Cardiac muscle cell (in vitro differentiated cells and primary cell): ENCODE results near the gene ST8SIA4. TPM values are rescaled to one million over a fixed set of nuclear protein-coding genes. Genes with fewer than 3 reads are reported as not detected.

ENCODE experiments used
- DNase-seq, 2 donors: peaks; one replicate each; pipeline versions ENCODE4 v3.0.0 to v3.0.0-alpha.2; 2010 to 2017; ENCODE audit warnings: low read depth in 1 of 2, low spot score in 1 of 2
- H3K27ac ChIP-seq: fragments of 200-600 bp; sonication (generic); 2 replicates; pipeline ENCODE4 v1.5.1; 2016
- H3K27me3 ChIP-seq: fragments of 200-600 bp; sonication (generic); 2 replicates; pipeline ENCODE4 v1.6.0; 2016; ENCODE audit warnings: control low read depth
- H3K36me3 ChIP-seq: fragments of 200-600 bp; sonication (generic); 2 replicates; pipeline ENCODE4 v1.5.1; 2016; ENCODE audit warnings: control low read depth
- H3K4me1 ChIP-seq: fragments of 200-600 bp; sonication (generic); 2 replicates; pipeline ENCODE4 v1.8.1; 2017; ENCODE audit warnings: low read depth, mild to moderate bottlenecking, mixed run types
- H3K4me3 ChIP-seq: fragments of 200-600 bp; sonication (generic); 2 replicates; pipeline ENCODE4 v1.5.1; 2016; ENCODE audit warnings: mild to moderate bottlenecking
- H3K9me3 ChIP-seq: fragments of 200-600 bp; sonication (generic); 2 replicates; pipeline ENCODE4 v1.5.1; 2017; ENCODE audit warnings: low read depth, mild to moderate bottlenecking, control low read depth
- CTCF ChIP-seq: IDR thresholded peaks from 2 replicates; pipeline ENCODE4 v1.5.1; 2012; ENCODE audit warnings: low read depth, mild to moderate bottlenecking, low read length
- polyA plus RNA-seq: library from polyadenylated mRNA; unstranded; fragments of >200 nt; fragmentation: Nextera tagmentation; extraction: Ambion mirVana; gene quantifications from 2 replicates; pipeline ENCODE4 v1.2.1, GENCODE V29; 2016
- total RNA-seq: library from RNA; depleted of rRNA; stranded (reverse); fragments of >200 nt; gene quantifications from 2 replicates; pipeline ENCODE4 v1.2.3, GENCODE V29; 2016

Gene ST8SIA4
- total and polyA plus RNA-seq, 2 experiments from 2014 or later, result 0.02 to 0.06 TPM

- Histone ChIP-seq H3K36me3 (no peaks in the 10 kb centered on the region), H3K27ac (no peak overlapping the region), H3K9me3 (no peaks in the 10 kb centered on the region), H3K27me3 (peaks cover 71% of the 10 kb centered on the region), H3K4me3 (no peak overlapping the region), H3K4me1 (no peaks in the 10 kb centered on the region)
- no peak for TF ChIP-seq CTCF
- DNase-seq, result no peak
These were observed 3.4 kb downstream of the ST8SIA4 start for GRCh38 chr5:100899675-100900074.

GRCh38 chr5:100898504-100899346, 4.4 kb downstream of the ST8SIA4 start:
- TF ChIP-seq CTCF, result no peak
- no peaks in the 10 kb centered on the region for H3K36me3 ChIP-seq
- H3K27me3 ChIP-seq, result peaks cover 61% of the 10 kb centered on the region
- no peak for DNase-seq
- H3K27ac ChIP-seq, result no peak overlapping the region
- H3K4me3 ChIP-seq, result no peak overlapping the region
- H3K9me3 ChIP-seq, result no peaks in the 10 kb centered on the region
- no peaks in the 10 kb centered on the region for H3K4me1 ChIP-seq

- Histone ChIP-seq H3K4me3 (no peak overlapping the region), H3K9me3 (no peaks in the 10 kb centered on the region), H3K36me3 (no peaks in the 10 kb centered on the region), H3K4me1 (no peaks in the 10 kb centered on the region), H3K27ac (no peak overlapping the region), H3K27me3 (peaks cover 35% of the 10 kb centered on the region)
- no peak for TF ChIP-seq CTCF
- DNase-seq, result no peak
These were observed 7.0 kb downstream of the ST8SIA4 start for GRCh38 chr5:100896054-100896453.

GRCh38 chr5:100890461-100891008, 12.5 kb downstream of the ST8SIA4 start:
- no peak for TF ChIP-seq CTCF
- H3K4me3 ChIP-seq, result no peak overlapping the region

GRCh38 chr5:100889896-100890295, 13.2 kb downstream of the ST8SIA4 start:
- no peaks in the 10 kb centered on the region for H3K36me3 ChIP-seq
- no peaks in the 10 kb centered on the region for H3K9me3 ChIP-seq
- H3K27ac ChIP-seq, result no peak overlapping the region
- DNase-seq, result no peak
- H3K27me3 ChIP-seq, result no peaks in the 10 kb centered on the region
- no peak for TF ChIP-seq CTCF
- no peaks in the 10 kb centered on the region for H3K4me1 ChIP-seq
- no peak overlapping the region for H3K4me3 ChIP-seq

More at GRCh38 chr5:100890461-100891008, 12.5 kb downstream of the ST8SIA4 start:
- H3K27ac ChIP-seq, result no peak overlapping the region
- DNase-seq, result peak in 1 of 2 donors; percentile 44
- H3K36me3 ChIP-seq, result no peaks in the 10 kb centered on the region
- H3K9me3 ChIP-seq, result no peaks in the 10 kb centered on the region
- no peaks in the 10 kb centered on the region for H3K4me1 ChIP-seq
- H3K27me3 ChIP-seq, result no peaks in the 10 kb centered on the region
